ENCODE results near the gene NFKBIE. TPM values are rescaled to one million over a fixed set of nuclear protein-coding genes. Genes with fewer than 3 reads are reported as not detected.

The NFKBIE gene
- total and polyA plus RNA-seq, 2 donors (not counting 1 experiment from before 2014, with no cell fraction given): 46.5 to 90.0 TPM

DNA sequence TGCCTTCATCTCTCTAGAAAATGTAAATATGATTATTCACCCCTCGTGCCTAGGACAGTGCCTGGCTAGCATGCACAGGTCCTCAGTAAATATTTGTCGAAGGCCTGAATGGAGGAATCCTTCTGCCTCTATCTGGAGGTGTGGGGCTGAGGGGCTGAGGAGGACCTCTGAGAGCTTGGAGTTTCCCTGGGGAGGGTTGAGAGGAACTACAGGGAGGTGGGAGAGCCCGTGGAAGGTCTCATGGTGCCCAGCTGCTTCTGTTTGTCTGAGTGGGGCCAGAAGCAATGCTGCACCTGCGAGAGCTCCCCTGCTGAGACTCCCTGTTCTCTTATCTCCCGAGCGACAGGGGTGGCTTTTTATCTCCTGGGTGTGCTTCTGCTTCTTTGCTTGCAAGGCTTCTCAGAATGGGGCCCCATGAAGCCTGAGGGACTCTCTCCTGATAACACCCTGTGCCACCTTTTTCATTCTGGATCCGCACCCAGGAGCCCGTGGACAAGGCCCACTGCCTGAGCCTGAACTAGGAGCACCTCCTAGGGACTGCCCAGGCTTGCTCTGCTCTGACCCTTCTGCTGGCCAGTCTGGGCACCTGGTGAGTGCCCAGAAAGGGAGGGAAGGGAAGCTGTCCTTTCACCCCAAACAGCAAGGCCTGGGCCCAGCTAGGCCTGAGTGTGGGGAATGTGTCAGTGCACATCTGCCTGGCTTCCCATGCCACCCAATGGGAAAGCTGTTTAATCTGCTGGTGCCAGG, 39.6 kb downstream of the NFKBIE start:
- no peak overlapping the region for H3K4me3 Mint-ChIP-seq
- peaks cover 12 to 26% of the 10 kb centered on the region in 2 donors for H3K4me1 ChIP-seq (ENCODE audit: control insufficient read depth in 2 of 2, insufficient read depth in 2 of 2, low read length in 2 of 2)
- H3K4me3 ChIP-seq (ENCODE audit: control extremely low read depth in 1 of 5, extremely low read depth in 1 of 5, insufficient read depth in 1 of 5, low read depth in 2 of 5, low read length in 4 of 5): no peak overlapping the region
- H3K27ac Mint-ChIP-seq: no peak overlapping the region
- no peaks in the 10 kb centered on the region for H3K9me3 ChIP-seq (ENCODE audit: control extremely low read depth in 1 of 3, control insufficient read depth in 2 of 3, insufficient read depth in 1 of 3, low read length in 2 of 3)
- no peaks in the 10 kb centered on the region for H3K36me3 ChIP-seq (replicated peaks in 1 of 2; ENCODE audit: control extremely low read depth in 1 of 2, control insufficient read depth in 1 of 2, extremely low read depth in 1 of 2, insufficient read depth in 2 of 2, low read length in 1 of 2)
- H3K4me1 Mint-ChIP-seq: peaks cover 25% of the 10 kb centered on the region
- H3K27me3 ChIP-seq (replicated peaks in 1 of 4; ENCODE audit: control extremely low read depth in 1 of 4, control insufficient read depth in 3 of 4, insufficient read depth in 4 of 4, low read length in 3 of 4): peaks cover 0 to 2% (median 0%) of the 10 kb centered on the region in 4 experiments
- H3K9me3 Mint-ChIP-seq (ENCODE audit: insufficient read depth): no peaks in the 10 kb centered on the region
- intact Hi-C loops (cut with micrococcal nuclease): no loop called here
- no peak overlapping the region for H2AFZ ChIP-seq (ENCODE audit: insufficient read depth, low read depth, low read length, poor library complexity, severe bottlenecking)
- no peak overlapping the region for H3K27ac ChIP-seq (ENCODE audit: low read length in 2 of 2)
- H3K79me2 ChIP-seq (ENCODE audit: control insufficient read depth, insufficient read depth, low read length): peaks cover 5% of the 10 kb centered on the region
- ChIA-PET CTCF (interaction anchor here (0.7 to 2.9 kb wide), 5 partner anchors 9 to 79 kb away, joined by 3 to 8 read pairs (median 6); no protein-coding TSS in a partner anchor), POLR2A (interaction anchor here (5.0 kb wide), 1 partner anchor 20 kb away, joined by 52 read pairs; the partner anchor contains the start of gene HSP90AB1)
- TF ChIP-seq CTCF (IDR thresholded peaks at IDR 0.05) (no peak), EZH2 (IDR thresholded peaks at IDR 0.05; ENCODE audit: borderline replicate concordance, insufficient read depth, low read depth, low read length, poor library complexity, severe bottlenecking) (no peak)
- no peaks in the 10 kb centered on the region for H3K27me3 Mint-ChIP-seq
- 54% methylated on average over 8 of the region's 8 CpGs for WGBS (ENCODE audit: insufficient coverage)
- DNase-seq (no peak), ATAC-seq (ENCODE audit: low read depth) (no peak)
- no peaks in the 10 kb centered on the region for H4K20me1 ChIP-seq (ENCODE audit: control insufficient read depth, insufficient read depth, low read length, poor library complexity, severe bottlenecking)
- H3K9ac ChIP-seq (ENCODE audit: low read length): no peak overlapping the region
- no peak overlapping the region for H3K4me2 ChIP-seq (replicated peaks; ENCODE audit: low read depth, low read length, poor library complexity, severe bottlenecking)

DNA sequence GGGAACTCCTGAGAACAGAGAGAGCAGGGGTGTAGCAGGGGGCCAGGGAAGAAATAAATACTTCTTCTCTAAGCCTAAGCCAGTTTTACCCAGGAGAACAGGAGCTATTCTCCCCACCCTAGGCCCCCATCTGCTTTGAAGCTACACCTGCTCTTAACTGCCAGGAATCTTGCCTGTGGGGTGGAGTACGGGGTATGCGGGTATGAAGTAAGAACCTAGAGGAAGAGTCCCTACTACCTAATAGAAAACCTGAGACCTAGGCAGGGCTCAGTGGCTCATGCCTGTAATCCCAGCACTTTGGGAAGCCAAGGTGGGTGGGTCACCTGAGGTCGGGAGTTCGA, 40.4 kb downstream of the NFKBIE start:
- Histone ChIP-seq H3K9me3 (ENCODE audit: control extremely low read depth in 1 of 3, control insufficient read depth in 2 of 3, insufficient read depth in 1 of 3, low read length in 2 of 3) (no peaks in the 10 kb centered on the region), H3K4me2 (replicated peaks; ENCODE audit: low read depth, low read length, poor library complexity, severe bottlenecking) (no peak overlapping the region), H4K20me1 (ENCODE audit: control insufficient read depth, insufficient read depth, low read length, poor library complexity, severe bottlenecking) (no peaks in the 10 kb centered on the region), H3K79me2 (ENCODE audit: control insufficient read depth, insufficient read depth, low read length) (peaks cover 5% of the 10 kb centered on the region), H3K4me1 (ENCODE audit: control insufficient read depth in 2 of 2, insufficient read depth in 2 of 2, low read length in 2 of 2) (peaks cover 13 to 29% of the 10 kb centered on the region in 2 donors), H2AFZ (ENCODE audit: insufficient read depth, low read depth, low read length, poor library complexity, severe bottlenecking) (no peak overlapping the region), H3K27me3 (replicated peaks in 1 of 4; ENCODE audit: control extremely low read depth in 1 of 4, control insufficient read depth in 3 of 4, insufficient read depth in 4 of 4, low read length in 3 of 4) (peaks cover 0 to 2% (median 0%) of the 10 kb centered on the region in 4 experiments), H3K4me3 (ENCODE audit: control extremely low read depth in 1 of 5, extremely low read depth in 1 of 5, insufficient read depth in 1 of 5, low read depth in 2 of 5, low read length in 4 of 5) (no peak overlapping the region), H3K36me3 (replicated peaks in 1 of 2; ENCODE audit: control extremely low read depth in 1 of 2, control insufficient read depth in 1 of 2, extremely low read depth in 1 of 2, insufficient read depth in 2 of 2, low read length in 1 of 2) (no peaks in the 10 kb centered on the region), H3K27ac (ENCODE audit: low read length in 2 of 2) (no peak overlapping the region), H3K9ac (ENCODE audit: low read length) (no peak overlapping the region)
- H3K9me3 Mint-ChIP-seq (ENCODE audit: insufficient read depth): no peaks in the 10 kb centered on the region
- H3K27me3 Mint-ChIP-seq: no peaks in the 10 kb centered on the region
- peaks cover 26% of the 10 kb centered on the region for H3K4me1 Mint-ChIP-seq
- intact Hi-C loops (cut with micrococcal nuclease): loop anchor here (5.0 kb wide), 2 partner anchors 53 to 162 kb away; partner anchors contain the start of gene CDC5L
- ATAC-seq (ENCODE audit: low read depth) (no peak), DNase-seq (no peak)
- H3K4me3 Mint-ChIP-seq: peak overlapping the region; percentile 88
- 95% methylated on average over 3 of the region's 4 CpGs for WGBS (ENCODE audit: insufficient coverage)
- no peak overlapping the region for H3K27ac Mint-ChIP-seq
- POLR2A ChIA-PET: interaction anchor here (2.7 to 5.0 kb wide), 2 partner anchors 20 to 32 kb away, joined by 11 to 52 read pairs; partner anchors contain the start of genes HSP90AB1 and SLC35B2
- CTCF ChIA-PET: interaction anchor here (0.7 to 3.1 kb wide), 11 partner anchors 9 to 128 kb away, joined by 3 to 22 read pairs (median 6); no protein-coding TSS in a partner anchor
- no peak for TF ChIP-seq CTCF (IDR thresholded peaks at IDR 0.05)
- no peak for TF ChIP-seq EZH2 (IDR thresholded peaks at IDR 0.05; ENCODE audit: borderline replicate concordance, insufficient read depth, low read depth, low read length, poor library complexity, severe bottlenecking)
